Measurements from ENCODE around the gene P4HTM.

P4HTM gene

GRCh38 chr3:48982016-48982415 lies 8.0 kb upstream of the P4HTM start:
- no peak overlapping the region for H3K4me3 ChIP-seq

GRCh38 chr3:48982686-48983085 lies 7.4 kb upstream of the P4HTM start:
- H3K27ac ChIP-seq = peak overlapping the region in 1 of 21 experiments; percentile 6
- H3K4me3 ChIP-seq = no peak overlapping the region

More at GRCh38 chr3:48982016-48982415, 8.0 kb upstream of the P4HTM start:
- no peak overlapping the region for H3K27ac ChIP-seq

GRCh38 chr3:48983096-48983495 lies 6.9 kb upstream of the P4HTM start:
- no peak overlapping the region for H3K27ac ChIP-seq
- no peak overlapping the region for H3K4me3 ChIP-seq

GRCh38 chr3:48984663-48985062 lies 5.4 kb upstream of the P4HTM start:
- no peak overlapping the region for H3K27ac ChIP-seq
- H3K4me3 ChIP-seq = no peak overlapping the region

- H3K27ac ChIP-seq = no peak overlapping the region
- H3K4me3 ChIP-seq = no peak overlapping the region
Measured at GRCh38 chr3:48985831-48986376, 4.1 kb upstream of the P4HTM start.

GRCh38 chr3:48989126-48989795 lies 780 bp upstream of the P4HTM start:
- H3K27ac ChIP-seq = peak overlapping the region; percentile 10 to 95 (median 86)
- peak overlapping the region; percentile 53 to 93 (median 78) for H3K4me3 ChIP-seq

GRCh38 chr3:48990636-48991469 lies 812 bp downstream of the P4HTM start:
- Histone ChIP-seq H3K4me3 (peak overlapping the region; percentile 53 to 93 (median 78)), H3K27ac (peak overlapping the region in 20 of 21 experiments; percentile 56 to 95 (median 86))

- H3K27ac ChIP-seq = peak overlapping the region in 11 of 21 experiments; percentile 80 to 95 (median 89)
- H3K4me3 ChIP-seq = peak overlapping the region in 1 of 7 experiments; percentile 62
Measured at GRCh38 chr3:48991851-48992545, 2.0 kb downstream of the P4HTM start.

GRCh38 chr3:48993834-48994233 lies 3.8 kb downstream of the P4HTM start:
- Histone ChIP-seq H3K4me3 (no peak overlapping the region), H3K27ac (no peak overlapping the region)

- Histone ChIP-seq H3K4me3 (no peak overlapping the region), H3K27ac (no peak overlapping the region)
Measured at GRCh38 chr3:48996640-48997039, 6.6 kb downstream of the P4HTM start.

GRCh38 chr3:48997102-48997635 lies 7.1 kb downstream of the P4HTM start:
- H3K27ac ChIP-seq = no peak overlapping the region
- H3K4me3 ChIP-seq = no peak overlapping the region

- H3K4me3 ChIP-seq = no peak overlapping the region
- H3K27ac ChIP-seq = no peak overlapping the region
Measured at GRCh38 chr3:48997714-48998637, 7.9 kb downstream of the P4HTM start.

- no peak overlapping the region for H3K4me3 ChIP-seq
Measured at GRCh38 chr3:48999085-48999858, 9.2 kb downstream of the P4HTM start.

GRCh38 chr3:49001155-49001554 lies 11.1 kb downstream of the P4HTM start:
- Histone ChIP-seq H3K4me3 (no peak overlapping the region), H3K27ac (no peak overlapping the region)

More at GRCh38 chr3:48999085-48999858, 9.2 kb downstream of the P4HTM start:
- no peak overlapping the region for H3K27ac ChIP-seq

- no peak overlapping the region for H3K27ac ChIP-seq
- H3K4me3 ChIP-seq = no peak overlapping the region
Measured at GRCh38 chr3:49004352-49005302, 14.6 kb downstream of the P4HTM start.

- Histone ChIP-seq H3K4me3 (no peak overlapping the region), H3K27ac (no peak overlapping the region)
Measured at GRCh38 chr3:49005303-49005680, 15.3 kb downstream of the P4HTM start.

- Histone ChIP-seq H3K4me3 (peak overlapping the region in 4 of 7 experiments; percentile 39 to 74 (median 60)), H3K27ac (peak overlapping the region in 10 of 21 experiments; percentile 81 to 96 (median 90))
Measured at GRCh38 chr3:49005998-49006397, 16.0 kb downstream of the P4HTM start.
